Prostate gland (tissue), 2 donors: ENCODE data around the gene RAB3IP.

Experiments used
- POLR2A ChIP-seq: fragments of 450-650 bp; IDR thresholded peaks from one replicate; pipeline ENCODE4 v1.6.1; 2016; ENCODE audit warnings: antibody characterized with exemption, mild to moderate bottlenecking
- POLR2AphosphoS5 ChIP-seq: sonication (generic); formaldehyde crosslinking; IDR thresholded peaks from one replicate; pipeline ENCODE4 v1.6.1; 2017; ENCODE audit warnings: antibody characterized with exemption
- TF ChIP-seq, protein P1 (sequence below), 4 experiments: fragments of 200-600 bp in 2 of 4; fragments of 450-650 bp in 2 of 4; sonication (generic) in 2 of 4; IDR thresholded peaks; 1 replicate in 3 of 4; 2 replicates in 1 of 4; pipeline ENCODE4 v1.5.1; 2016 to 2019; ENCODE audit warnings: antibody characterized with exemption in 4 of 4, mild to moderate bottlenecking in 2 of 4, moderate library complexity in 2 of 4

DNA sequence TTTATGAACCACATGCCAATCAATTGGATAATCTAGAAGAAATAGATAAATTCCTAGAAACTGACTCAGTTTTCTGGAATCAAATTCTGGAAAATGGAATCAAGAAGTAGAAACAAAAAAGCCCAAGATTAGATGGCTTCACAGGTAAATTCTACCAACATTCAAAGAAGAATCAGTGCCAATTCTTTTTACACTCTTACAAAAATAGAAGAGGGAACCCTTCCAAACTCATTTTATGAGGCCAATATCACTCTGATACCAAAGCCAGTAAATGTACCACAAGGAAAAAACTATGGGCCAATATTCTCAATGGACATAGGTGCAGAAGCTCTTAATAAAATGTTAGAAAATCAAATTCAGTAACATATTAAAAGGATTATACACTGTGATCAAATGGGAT lies 50.7 kb downstream of the RAB3IP start:
- TF ChIP-seq, protein P1, sequence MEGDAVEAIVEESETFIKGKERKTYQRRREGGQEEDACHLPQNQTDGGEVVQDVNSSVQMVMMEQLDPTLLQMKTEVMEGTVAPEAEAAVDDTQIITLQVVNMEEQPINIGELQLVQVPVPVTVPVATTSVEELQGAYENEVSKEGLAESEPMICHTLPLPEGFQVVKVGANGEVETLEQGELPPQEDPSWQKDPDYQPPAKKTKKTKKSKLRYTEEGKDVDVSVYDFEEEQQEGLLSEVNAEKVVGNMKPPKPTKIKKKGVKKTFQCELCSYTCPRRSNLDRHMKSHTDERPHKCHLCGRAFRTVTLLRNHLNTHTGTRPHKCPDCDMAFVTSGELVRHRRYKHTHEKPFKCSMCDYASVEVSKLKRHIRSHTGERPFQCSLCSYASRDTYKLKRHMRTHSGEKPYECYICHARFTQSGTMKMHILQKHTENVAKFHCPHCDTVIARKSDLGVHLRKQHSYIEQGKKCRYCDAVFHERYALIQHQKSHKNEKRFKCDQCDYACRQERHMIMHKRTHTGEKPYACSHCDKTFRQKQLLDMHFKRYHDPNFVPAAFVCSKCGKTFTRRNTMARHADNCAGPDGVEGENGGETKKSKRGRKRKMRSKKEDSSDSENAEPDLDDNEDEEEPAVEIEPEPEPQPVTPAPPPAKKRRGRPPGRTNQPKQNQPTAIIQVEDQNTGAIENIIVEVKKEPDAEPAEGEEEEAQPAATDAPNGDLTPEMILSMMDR (IDR thresholded peaks at IDR 0.05): no peak
- TF ChIP-seq POLR2A (no peak), POLR2AphosphoS5 (no peak)
